Endodermal cell (in vitro differentiated cells): ENCODE data around the gene CXADR. TPM values are rescaled to one million over a fixed set of nuclear protein-coding genes. Genes with fewer than 3 reads are reported as not detected.
"Not testable (repeated sequence)": the region's sequence is repeated elsewhere in the genome, so short reads cannot be mapped to it uniquely, and the experiment has no call there.

Experiments used
- DNase-seq: peaks from one replicate; pipeline ENCODE4 v3.0.0-alpha.2; 2017
- H3K27ac ChIP-seq: 2 replicates; pipeline ENCODE4 v1.5.1; 2013; ENCODE audit warnings: mild to moderate bottlenecking, low read depth, low read length, moderate library complexity
- H3K27me3 ChIP-seq: 2 replicates; pipeline ENCODE4 v1.6.1; 2013; ENCODE audit warnings: mild to moderate bottlenecking, low read length, moderate library complexity; ENCODE audit not compliant: insufficient read depth, control insufficient read depth, poor library complexity, severe bottlenecking
- H3K36me3 ChIP-seq: 2 replicates; pipeline ENCODE4 v1.7.0; 2013; ENCODE audit warnings: mild to moderate bottlenecking, low read length, moderate library complexity; ENCODE audit not compliant: control insufficient read depth, insufficient read depth
- H3K4me1 ChIP-seq: one replicate; pipeline ENCODE4 v1.7.0; 2013; ENCODE audit warnings: low read length; ENCODE audit not compliant: control insufficient read depth, insufficient read depth
- H3K4me3 ChIP-seq: 2 replicates; pipeline ENCODE4 v1.5.1; 2013; ENCODE audit warnings: mild to moderate bottlenecking, low read length, moderate library complexity
- H3K9ac ChIP-seq: 2 replicates; pipeline ENCODE4 v1.6.1; 2013; ENCODE audit warnings: mild to moderate bottlenecking, low read length, moderate library complexity; ENCODE audit not compliant: poor library complexity, severe bottlenecking; ENCODE audit errors: extremely low read depth
- H3K9me3 ChIP-seq: 2 replicates; pipeline ENCODE4 v1.6.1; 2013; ENCODE audit warnings: mild to moderate bottlenecking, low read length, moderate library complexity; ENCODE audit not compliant: control insufficient read depth
- H3K27ac Mint-ChIP-seq: 2 replicates; pipeline ENCODE4 v1.8.0; 2020; ENCODE audit warnings: mixed read lengths
- H3K27me3 Mint-ChIP-seq: 2 replicates; pipeline ENCODE4 v1.8.0; 2021; ENCODE audit warnings: mild to moderate bottlenecking, mixed read lengths; ENCODE audit not compliant: insufficient read depth
- H3K36me3 Mint-ChIP-seq: 2 replicates; pipeline ENCODE4 v1.8.0; 2020; ENCODE audit warnings: low read depth, mixed read lengths
- H3K4me1 Mint-ChIP-seq: 2 replicates; pipeline ENCODE4 v1.8.0; 2020; ENCODE audit warnings: mixed read lengths
- H3K4me3 Mint-ChIP-seq: 2 replicates; pipeline ENCODE4 v1.8.0; 2020; ENCODE audit warnings: mild to moderate bottlenecking, moderate library complexity, mixed read lengths
- H3K9me3 Mint-ChIP-seq: 2 replicates; pipeline ENCODE4 v1.8.0; 2020; ENCODE audit warnings: mild to moderate bottlenecking, mixed read lengths
- WGBS, 2 experiments: methylation state at CpG; one replicate each; pipeline versions ENCODE4 v1.1.5 to v1.1.7; 2013; ENCODE audit warnings: missing lambda C conversion rate in 2 of 2, mixed read lengths in 1 of 2; ENCODE audit not compliant: insufficient coverage in 1 of 2, insufficient read length in 1 of 2; 5-methylcytosine and 5-hydroxymethylcytosine counted together
- total RNA-seq, 2 donors: library from RNA; stranded (reverse); fragmentation: NEBNext Ultra II Directional in 1 of 2; extraction: Animal tissue kit (Norgen Biotek cat#: 25700) in 1 of 2; gene quantifications; 2 replicates in 1 of 2; 3 replicates in 1 of 2; pipeline ENCODE4 v1.2.1, GENCODE V29; 2021
- TF ChIP-seq, protein P1 (sequence below): fragments of 200-600 bp; sonication (generic); conservative IDR thresholded peaks from 2 replicates; pipeline ENCODE4 v1.5.0; 2021; ENCODE audit warnings: antibody characterized with exemption, mild to moderate bottlenecking

CXADR gene
- total RNA-seq, 2 donors from 2014 or later, result 60.5 to 84.3 TPM

- no peak overlapping the region for H3K27ac Mint-ChIP-seq
- no peaks in the 10 kb centered on the region for H3K27me3 ChIP-seq
- H3K36me3 ChIP-seq, result no peaks in the 10 kb centered on the region
- no peak overlapping the region for H3K27ac ChIP-seq
- 76 to 83% methylated on average over 1 to 3 of the region's 4 CpGs for WGBS, 2 experiments
- H3K27me3 Mint-ChIP-seq, result peaks cover 4% of the 10 kb centered on the region
- no peak overlapping the region for H3K4me3 ChIP-seq
- peaks cover 11% of the 10 kb centered on the region for H3K9me3 ChIP-seq
- no peak overlapping the region for H3K4me3 Mint-ChIP-seq
- no peaks in the 10 kb centered on the region for H3K4me1 ChIP-seq
- no peak overlapping the region for H3K9ac ChIP-seq
- peaks cover 15% of the 10 kb centered on the region for H3K9me3 Mint-ChIP-seq
- DNase-seq, result no peak
- H3K36me3 Mint-ChIP-seq, result no peaks in the 10 kb centered on the region
- TF ChIP-seq, protein P1, sequence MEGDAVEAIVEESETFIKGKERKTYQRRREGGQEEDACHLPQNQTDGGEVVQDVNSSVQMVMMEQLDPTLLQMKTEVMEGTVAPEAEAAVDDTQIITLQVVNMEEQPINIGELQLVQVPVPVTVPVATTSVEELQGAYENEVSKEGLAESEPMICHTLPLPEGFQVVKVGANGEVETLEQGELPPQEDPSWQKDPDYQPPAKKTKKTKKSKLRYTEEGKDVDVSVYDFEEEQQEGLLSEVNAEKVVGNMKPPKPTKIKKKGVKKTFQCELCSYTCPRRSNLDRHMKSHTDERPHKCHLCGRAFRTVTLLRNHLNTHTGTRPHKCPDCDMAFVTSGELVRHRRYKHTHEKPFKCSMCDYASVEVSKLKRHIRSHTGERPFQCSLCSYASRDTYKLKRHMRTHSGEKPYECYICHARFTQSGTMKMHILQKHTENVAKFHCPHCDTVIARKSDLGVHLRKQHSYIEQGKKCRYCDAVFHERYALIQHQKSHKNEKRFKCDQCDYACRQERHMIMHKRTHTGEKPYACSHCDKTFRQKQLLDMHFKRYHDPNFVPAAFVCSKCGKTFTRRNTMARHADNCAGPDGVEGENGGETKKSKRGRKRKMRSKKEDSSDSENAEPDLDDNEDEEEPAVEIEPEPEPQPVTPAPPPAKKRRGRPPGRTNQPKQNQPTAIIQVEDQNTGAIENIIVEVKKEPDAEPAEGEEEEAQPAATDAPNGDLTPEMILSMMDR, result no peak
- H3K4me1 Mint-ChIP-seq, result peaks cover 9% of the 10 kb centered on the region
Observed at GRCh38 chr21:17501107-17502006, 11.5 kb upstream of the CXADR start.

GRCh38 chr21:17502985-17503384 is 9.9 kb upstream of the CXADR start:
- H3K4me1 ChIP-seq, H3K4me1 Mint-ChIP-seq, H3K36me3 Mint-ChIP-seq, H3K27ac ChIP-seq, H3K4me3 Mint-ChIP-seq, H3K36me3 ChIP-seq, H3K27me3 Mint-ChIP-seq, H3K9ac ChIP-seq, H3K4me3 ChIP-seq, H3K27me3 ChIP-seq, DNase-seq, H3K27ac Mint-ChIP-seq: not testable (repeated sequence)
- peaks cover 16% of the 10 kb centered on the region for H3K9me3 ChIP-seq
- H3K9me3 Mint-ChIP-seq, result peaks cover 25% of the 10 kb centered on the region
- 94% methylated on average over 4 to 5 of the region's 5 CpGs for WGBS, 2 experiments

DNA sequence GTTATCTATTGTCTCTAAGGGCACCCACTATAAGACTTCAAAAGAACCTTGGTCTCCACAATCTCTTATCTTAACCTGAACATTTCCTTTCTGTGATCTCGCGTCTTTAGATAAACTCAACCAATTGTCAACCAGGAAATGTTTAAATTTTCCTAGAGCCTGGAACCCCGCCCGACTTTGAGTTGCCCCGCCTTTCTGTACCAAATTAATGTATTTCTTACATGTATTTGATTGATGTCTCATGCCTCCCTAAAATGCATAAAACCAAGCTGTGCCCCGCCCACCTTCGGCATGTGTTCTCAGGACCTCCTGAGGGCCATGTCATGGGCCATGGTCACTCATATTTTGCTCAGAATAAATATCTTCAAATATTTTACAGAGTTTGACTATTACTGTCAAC is 5.9 kb upstream of the CXADR start:
- no peak for DNase-seq
- Histone ChIP-seq H3K27ac (no peak overlapping the region), H3K4me1 (no peaks in the 10 kb centered on the region), H3K9ac (no peak overlapping the region), H3K4me3 (peak overlapping the region; percentile 38), H3K9me3 (peaks cover 16% of the 10 kb centered on the region), H3K36me3 (no peaks in the 10 kb centered on the region), H3K27me3 (no peaks in the 10 kb centered on the region)
- Mint-ChIP-seq H3K9me3 (peaks cover 25% of the 10 kb centered on the region), H3K4me1 (peaks cover 4% of the 10 kb centered on the region), H3K27ac (no peak overlapping the region), H3K27me3 (peaks cover 13% of the 10 kb centered on the region), H3K36me3 (peaks cover 5% of the 10 kb centered on the region), H3K4me3 (no peak overlapping the region)
- TF ChIP-seq, protein P1, result no peak
- 84% methylated on average over 5 to 7 of the region's 7 CpGs for WGBS, 2 experiments
